Glomerular visceral epithelial cell (primary cell): ENCODE results near the gene KDM4D.
A peak's percentile ranks its signal among the peaks of the same experiment; 100 is the strongest.
"Not testable (repeated sequence)": the region's sequence is repeated elsewhere in the genome, so short reads cannot be mapped to it uniquely, and the experiment has no call there.

ENCODE experiments used
- DNase-seq: peaks from one replicate; pipeline ENCODE4 v3.0.0-alpha.2; 2016; ENCODE audit errors: extremely low spot score

Gene KDM4D

DNA sequence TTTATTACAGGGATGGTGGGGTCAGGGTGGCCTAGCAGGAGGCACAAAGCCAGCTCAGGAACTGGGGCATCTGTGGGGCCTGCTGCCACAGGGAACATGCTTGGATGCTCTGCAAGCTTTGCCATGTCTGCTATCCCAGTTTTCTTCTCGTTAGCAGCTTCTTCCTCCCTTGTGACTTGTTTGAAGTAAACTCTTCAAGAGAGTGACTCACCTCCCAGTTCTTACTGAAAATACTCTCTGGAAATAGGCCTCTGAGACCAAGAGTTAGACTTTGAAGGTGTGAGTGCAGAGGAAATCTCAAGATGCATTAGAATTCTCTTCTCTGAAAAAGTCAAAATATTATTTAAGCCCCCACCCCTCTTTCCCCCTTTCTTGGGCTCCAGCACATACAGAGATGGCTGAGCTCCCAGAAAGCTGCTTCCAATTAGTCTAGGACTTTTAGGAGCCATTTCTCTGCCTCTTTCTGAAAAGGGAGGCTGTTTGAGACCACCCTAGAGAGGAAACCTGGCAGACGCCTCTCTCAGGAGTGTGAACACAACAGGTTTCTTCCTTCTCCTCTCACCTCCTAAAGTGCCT lies 15.3 kb upstream of the KDM4D start:
- DNase-seq = no peak

DNA sequence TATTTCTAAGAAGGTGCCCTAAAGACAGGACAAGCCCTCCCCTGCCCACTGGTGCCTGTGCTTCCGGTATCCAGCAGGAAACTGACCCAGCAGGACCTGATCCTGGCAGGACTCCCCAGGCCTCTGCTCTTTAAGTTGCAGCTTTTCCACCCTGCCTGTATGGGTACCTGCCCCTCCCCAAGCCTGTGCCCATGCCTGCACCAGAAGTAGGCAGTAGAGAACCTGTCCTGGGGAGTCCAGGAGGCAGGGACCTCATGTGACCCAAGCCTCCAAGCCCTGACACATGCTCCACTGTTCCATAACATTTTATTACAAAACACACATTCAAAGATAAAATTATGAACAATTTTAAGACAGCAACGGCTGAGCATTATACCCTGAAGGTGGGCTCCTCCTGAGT lies 14.3 kb upstream of the KDM4D start:
- DNase-seq = no peak

DNA sequence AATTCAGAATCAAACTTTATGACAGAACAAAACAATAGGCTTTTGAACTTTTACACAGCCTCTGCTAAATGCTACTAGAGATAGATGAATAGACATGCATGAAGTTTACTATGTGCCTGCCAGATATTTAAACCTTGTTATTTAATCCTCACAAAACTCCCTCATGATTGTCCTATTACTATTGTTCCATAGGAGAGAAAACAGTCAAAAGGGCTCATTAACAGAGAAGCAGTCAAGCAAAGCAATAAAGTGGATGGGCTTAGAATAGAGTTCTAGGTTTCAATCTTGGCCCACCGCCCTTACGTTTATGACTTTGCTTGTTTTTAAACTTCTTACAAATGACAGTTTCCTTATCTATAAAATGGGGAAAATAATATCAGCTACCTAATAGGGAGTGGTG lies 13.0 kb upstream of the KDM4D start:
- DNase-seq = no peak

DNA sequence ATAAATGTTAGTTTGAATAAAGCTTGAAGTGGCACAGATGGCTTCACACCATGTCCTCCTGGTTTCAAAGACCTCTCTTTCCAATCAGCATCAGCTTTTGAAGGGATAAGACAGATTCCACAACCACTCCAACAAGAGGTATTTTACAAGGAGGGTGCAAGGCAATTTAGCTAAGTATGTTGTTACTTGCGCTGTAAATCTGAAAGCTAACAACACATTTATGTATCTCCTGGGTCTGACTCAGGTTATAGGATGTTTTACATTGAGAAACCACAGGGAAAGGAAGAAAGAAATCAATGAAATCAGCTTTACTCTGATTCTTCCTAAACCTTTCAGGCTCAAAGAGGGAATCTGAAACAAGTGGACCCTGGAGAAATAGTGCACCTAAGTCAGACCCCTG lies 12.3 kb upstream of the KDM4D start:
- no peak for DNase-seq

DNA sequence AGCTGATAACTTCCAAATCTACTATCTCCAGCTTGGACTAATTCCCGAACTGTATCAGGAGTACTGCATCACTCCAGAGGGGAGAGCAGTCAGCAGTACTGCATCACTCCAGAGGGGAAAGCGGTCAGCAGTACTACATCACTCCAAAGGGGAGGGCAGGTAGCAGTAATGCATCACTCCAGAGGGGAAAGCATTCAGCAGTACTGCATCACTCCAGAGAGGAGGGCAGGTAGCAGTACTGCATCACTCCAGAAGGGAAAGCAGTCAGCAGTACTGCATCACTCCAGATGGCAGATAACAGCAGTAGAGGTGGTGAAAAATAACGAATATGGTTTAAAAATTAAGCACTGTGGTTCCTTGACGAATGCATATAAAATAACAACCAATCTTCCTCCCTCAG lies 8.6 kb upstream of the KDM4D start:
- DNase-seq = no peak

DNA sequence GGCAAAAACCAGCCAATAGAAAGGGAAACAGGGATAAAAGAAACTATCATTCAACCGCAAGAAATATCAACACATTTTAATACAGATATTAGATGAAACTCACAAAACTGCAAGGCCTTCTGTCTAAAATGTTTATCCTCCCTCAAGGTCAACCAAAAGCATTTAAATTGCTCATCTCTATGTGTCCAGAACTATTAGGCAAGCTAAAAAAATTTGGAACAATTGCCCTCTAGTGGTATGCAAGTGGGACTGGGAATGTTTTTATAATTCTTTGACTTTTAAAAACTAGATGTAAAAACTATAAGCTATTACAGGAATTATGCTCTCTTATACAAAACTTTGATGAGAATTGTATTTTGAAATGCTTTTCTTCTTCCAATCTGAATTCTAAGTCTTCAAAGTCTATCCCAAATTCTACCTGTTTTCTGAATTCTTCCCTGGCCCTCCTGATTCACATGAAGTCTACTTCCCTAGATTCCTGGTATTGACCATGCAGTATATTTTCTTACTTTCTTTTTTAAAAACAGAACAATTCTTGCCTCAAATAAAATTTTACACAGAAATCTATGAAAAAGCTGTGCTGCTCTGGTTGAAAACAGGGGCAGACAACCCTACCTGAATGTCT lies 5.1 kb upstream of the KDM4D start:
- peak; percentile 14 for DNase-seq

DNA sequence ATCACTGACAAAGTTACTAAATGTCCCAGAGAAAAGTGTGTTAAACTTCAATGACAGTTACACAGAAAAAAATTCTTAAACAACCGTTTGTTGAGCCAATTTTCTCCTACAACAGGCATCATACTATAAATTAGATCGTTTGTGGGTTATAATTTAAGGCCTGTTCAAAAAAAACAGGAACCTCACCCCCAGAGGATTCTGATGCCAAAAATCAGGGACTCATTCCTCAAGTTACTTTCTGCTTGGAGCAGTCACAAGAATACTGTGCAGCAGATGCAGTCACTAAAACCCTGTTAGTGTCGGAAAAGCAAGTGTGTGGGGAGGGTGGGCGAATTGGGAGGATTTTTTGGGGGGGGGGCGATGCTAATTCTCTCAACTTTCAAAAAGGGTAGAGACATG lies 810 bp upstream of the KDM4D start:
- no peak for DNase-seq

DNA sequence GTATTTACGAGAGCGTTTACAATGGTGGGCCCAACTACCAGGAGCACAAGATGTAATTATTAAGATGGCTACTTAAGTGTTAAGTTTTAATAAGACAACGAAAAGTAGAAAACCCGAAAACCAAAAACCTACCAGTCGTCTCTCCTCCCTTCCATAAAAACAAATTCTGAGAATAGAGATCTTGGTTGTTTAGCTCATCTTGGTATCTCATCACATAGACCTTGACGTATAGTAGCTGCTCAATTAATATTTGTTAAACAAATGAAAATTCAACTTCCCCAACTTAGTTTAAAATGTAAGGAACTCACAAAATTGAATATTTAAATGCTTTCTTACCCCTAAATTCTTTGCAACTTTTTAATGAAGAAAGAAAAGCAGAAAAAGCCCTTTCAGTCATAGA lies 669 bp downstream of the KDM4D start:
- no peak for DNase-seq

DNA sequence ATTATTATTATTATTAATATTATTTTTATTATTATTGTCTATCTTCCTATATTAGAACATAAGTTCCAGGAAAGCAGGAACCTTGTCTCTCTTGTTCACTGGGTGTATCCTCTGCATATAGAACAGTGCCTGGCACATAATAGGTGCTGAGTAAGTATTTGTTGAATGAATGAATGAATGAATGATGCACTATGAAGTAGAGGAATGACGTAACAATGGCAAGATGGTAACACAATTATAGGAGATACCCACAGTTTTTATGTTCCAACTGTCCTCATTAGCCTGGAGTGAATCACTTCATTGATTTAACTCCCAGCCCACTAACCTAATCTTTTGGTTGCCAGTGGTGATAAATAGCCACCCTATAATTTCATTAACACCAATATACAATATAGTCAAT lies 2.1 kb downstream of the KDM4D start:
- no peak for DNase-seq

DNA sequence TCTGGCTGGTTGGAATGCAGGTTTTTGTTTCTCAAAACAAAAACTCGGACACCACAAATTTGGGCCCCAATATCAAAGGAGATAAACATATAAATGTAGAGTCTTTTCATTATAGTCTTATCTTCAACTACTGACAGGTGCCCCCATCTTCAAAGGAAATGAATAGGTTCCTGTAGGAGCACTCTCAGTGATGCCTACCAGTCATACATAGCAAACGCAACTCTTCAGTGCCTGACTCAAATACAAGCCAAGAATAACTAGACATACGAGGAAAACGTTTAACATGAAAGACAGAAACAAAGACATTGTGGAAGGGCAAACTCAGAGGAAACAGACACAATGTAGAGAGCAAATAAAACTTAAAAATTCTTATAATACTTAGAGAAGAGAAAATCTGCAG lies 13.9 kb downstream of the KDM4D start:
- no peak for DNase-seq

DNA sequence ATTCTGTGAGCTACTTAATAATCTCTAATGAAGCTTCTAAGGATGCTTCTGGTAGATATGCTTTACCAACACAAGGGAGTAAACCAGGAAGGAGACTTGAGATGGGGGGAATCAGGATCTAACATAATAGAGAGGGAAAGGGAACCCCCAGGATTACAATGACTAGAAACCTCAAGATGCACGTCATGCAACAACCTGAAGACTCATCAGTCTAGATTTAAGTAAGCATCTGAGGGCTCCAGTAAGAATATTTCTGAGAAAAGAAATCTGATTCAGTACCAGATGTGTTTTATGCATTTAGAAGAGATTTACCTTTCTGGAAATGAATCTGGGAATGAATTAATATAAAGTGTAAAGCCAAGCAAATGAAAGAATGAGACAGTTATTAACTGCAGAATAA lies 15.2 kb downstream of the KDM4D start:
- DNase-seq = no peak

DNA sequence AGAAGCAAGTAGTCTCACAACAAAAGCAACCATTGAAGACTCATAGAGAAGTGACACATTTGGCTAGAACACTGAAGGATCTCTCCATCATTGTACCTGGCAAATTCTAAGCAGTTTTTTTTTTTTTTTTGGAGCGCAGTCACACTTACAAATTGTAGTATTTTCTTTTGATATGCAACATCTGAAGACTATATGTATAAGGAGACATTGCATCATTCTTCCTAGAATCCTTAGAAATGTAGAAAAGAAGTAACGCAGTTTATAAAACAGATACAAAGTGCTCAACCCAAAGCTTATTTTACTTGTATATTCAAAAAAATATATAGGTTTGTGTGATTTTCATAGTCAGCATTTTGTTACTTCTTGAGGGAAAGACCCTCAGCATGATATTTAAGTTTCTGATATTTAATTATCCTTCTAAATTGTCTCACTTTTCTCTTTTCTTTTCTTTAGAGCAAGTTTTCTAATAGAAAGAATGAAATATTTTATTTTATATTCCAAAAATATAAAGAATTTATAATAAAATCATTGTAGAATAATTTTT lies 20.0 kb downstream of the KDM4D start:
- DNase-seq = no peak

DNA sequence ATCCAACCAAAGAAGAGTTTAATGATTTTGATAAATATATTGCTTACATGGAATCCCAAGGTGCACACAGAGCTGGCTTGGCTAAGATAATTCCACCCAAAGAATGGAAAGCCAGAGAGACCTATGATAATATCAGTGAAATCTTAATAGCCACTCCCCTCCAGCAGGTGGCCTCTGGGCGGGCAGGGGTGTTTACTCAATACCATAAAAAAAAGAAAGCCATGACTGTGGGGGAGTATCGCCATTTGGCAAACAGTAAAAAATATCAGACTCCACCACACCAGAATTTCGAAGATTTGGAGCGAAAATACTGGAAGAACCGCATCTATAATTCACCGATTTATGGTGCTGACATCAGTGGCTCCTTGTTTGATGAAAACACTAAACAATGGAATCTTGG lies 23.9 kb downstream of the KDM4D start:
- no peak for DNase-seq

DNA sequence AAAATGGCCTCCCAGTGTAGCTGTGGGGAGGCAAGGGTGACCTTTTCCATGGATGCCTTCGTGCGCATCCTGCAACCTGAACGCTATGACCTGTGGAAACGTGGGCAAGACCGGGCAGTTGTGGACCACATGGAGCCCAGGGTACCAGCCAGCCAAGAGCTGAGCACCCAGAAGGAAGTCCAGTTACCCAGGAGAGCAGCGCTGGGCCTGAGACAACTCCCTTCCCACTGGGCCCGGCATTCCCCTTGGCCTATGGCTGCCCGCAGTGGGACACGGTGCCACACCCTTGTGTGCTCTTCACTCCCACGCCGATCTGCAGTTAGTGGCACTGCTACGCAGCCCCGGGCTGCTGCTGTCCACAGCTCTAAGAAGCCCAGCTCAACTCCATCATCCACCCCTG lies 24.8 kb downstream of the KDM4D start:
- no peak for DNase-seq

DNA sequence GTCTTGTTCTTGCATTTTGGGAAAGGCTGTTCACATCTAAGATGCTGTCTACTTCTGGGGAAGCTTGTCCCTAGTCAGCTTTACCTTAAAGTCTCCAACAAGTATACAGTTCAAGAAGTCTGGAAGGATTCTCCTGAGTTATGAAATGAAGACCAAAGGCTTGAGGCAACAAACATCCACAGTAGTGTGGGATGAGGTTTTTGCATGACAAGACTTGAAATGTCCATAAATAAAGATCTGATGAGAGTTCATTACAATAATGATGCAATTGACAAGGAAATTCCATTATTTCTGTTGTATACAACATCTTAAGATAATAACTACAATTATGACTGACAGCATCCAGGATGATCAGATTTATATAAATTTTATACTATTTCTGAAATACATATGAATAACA lies 30.2 kb downstream of the KDM4D start:
- DNase-seq = no peak

DNA sequence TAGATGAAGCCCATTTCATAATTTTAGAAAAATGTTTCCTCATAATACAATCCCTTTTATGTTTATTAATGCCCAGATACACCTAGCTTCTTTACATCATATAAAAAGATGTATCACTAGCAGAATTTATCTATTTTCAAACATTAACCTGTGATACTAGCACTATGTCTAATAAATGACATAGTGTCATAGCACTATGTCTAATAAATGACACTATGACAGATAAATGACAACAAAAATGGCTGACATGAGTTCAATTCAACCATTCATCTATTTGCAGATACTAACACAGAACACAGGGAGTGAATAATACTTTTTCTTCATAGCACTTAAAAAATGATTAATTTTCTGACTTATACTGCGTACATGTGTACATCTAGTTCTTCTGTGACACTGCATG lies 32.1 kb downstream of the KDM4D start:
- no peak for DNase-seq

DNA sequence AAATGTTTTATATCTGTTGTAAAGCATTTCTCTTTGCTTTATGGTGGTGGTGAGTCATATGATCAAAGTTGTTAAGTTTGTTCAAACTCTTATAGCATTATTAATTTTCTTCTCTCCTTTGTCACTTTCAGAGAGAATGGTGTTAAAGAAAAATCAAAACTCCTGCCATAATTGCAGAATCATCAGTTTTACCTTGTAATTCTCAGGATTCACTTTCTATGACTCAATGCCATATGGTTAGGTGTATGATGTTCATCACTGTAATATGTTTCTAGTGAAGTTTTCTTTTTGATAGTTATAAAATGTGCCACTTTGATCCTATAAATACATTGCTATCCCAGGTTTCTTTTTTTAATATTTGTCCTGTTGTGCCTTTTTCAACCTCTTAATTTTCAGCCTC lies 37.9 kb downstream of the KDM4D start:
- no peak for DNase-seq

DNA sequence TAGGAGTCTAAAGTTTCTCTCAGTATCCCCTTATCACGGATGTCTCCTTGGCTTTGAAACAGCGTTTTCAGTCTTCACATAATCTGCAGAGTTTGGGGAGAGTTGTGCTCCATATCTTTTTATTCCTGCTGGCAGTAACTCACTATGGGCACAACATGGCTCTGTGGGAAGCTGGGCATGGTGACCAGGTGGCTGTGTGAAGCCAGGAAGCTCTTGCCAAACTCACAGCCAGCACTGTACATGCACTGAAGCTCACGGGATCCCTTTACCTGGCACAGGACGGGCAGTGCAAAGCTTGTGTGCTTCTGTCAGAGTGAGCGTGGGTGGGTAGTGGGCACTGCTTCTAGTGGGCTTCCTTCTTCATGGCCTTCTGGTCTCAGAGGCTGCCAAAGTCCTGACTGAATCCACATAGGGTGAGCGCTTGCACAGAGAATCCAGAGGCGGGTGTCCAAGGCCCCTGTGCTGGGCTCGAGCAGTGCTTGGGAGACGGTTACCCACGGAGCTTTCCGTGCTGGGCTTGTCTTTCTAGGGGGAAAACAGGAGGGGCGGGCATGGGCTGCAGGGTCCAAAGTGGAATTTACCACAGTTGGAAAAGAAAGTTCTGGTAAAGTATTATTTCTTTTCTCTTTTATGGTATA lies 40.8 kb downstream of the KDM4D start:
- DNase-seq = no peak

DNA sequence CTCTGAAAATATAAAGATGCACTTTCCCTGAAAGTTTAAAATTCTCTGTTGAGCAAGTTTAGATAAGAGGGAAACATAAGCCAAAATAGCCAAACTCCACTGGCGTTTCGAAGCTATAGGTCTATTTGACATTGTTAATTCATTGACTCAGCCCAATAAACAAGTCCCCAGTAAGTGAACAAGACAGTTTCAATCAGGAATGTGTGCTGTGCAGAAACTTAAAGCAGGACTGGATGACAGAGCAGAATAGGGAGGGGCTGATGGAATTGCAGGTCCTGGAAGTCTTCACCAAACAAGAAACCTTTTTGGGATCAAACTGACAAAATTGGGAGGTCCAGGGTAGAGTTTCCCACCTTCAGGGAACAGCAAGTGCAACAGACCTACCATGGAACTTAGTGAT lies 42.6 kb downstream of the KDM4D start:
- no peak for DNase-seq

DNA sequence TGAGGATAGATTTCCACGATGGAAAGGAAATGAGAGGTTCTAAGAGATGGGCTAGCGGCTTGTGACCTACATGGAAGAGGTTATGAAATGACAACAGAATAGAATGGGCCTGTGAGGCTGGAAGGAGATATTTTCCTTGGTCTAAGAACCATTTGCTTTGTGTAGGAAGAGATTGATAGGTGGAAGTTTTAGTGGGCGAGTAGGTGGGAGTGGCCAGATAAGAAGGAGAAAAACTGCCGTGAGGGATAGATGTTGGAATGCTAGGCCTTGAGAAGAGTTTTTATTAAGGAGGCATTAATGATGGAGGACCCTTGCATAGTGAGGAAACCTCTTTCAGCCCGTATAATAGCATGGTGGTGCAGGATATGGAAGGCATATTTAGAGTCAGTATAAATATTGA lies 48.0 kb downstream of the KDM4D start:
- not testable (repeated sequence) for DNase-seq

DNA sequence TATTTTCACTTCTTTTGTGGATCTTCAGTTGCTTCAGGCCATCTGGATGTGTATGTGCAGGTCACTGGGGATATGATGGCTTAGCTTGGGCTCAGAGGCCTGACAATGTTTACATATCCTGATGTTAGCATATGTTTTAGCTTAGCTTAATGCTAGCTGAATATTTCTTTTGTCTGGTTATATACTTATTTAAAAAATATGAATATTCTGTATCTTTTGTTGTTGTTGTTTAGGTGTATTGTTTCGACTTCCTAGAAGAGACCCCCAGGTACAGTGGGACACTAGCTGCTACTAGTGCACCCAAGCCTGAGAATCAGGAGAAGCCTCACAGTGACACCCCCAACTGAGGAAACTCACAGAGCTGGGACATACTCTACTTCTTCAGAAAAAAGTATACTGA lies 51.4 kb downstream of the KDM4D start, which contains the start of gene KDM4E:
Gene KDM4E, plus strand, starts transcription at position 301 of the 400 bp plus-strand sequence. CDS start 300 bp downstream, outside the sequence.
- DNase-seq = no peak

DNA sequence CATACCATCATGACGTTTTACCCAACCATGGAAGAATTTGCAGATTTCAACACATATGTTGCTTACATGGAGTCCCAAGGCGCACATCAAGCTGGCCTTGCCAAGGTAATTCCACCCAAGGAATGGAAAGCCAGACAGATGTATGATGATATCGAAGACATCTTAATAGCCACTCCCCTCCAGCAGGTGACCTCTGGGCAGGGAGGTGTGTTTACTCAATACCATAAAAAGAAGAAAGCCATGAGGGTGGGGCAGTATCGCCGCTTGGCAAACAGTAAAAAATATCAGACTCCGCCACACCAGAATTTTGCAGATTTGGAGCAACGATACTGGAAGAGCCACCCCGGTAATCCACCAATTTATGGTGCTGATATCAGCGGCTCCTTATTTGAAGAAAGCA lies 52.1 kb downstream of the KDM4D start:
- DNase-seq = not testable (repeated sequence)

DNA sequence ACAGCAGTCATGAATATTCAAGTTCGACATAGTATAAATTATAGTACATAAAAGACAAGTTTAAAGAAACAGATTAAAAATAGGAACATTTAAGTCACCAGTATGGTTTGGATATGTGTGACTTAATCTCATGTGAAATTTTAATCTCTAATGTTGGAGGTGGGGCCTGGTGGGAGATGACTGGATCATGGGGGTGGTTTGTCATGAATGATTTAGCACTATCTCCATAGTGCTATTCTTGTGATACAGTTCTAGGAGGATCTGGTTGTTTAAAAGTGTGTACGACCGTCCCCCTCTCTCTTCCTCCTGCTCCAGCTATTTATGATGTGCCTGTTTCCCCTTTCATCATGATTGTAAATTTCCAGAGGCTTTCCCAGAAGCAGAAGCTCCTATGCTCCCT lies 54.8 kb downstream of the KDM4D start:
- no peak for DNase-seq
